ENCODE data around the gene ABHD4. TPM values are rescaled to one million over a fixed set of nuclear protein-coding genes. Genes with fewer than 3 reads are reported as not detected.

Gene ABHD4
- total RNA-seq, result 10 to 100 TPM; 12.7 to 38.1 (median 18.5) TPM
- long read RNA-seq, partial matches to known transcripts, result 4 of 6 reads
- long read RNA-seq, other reads (novel, unspliced or antisense), result 0 of 6 reads

- H3K36me3 ChIP-seq, result peaks cover 0 to 19% (median 8%) of the 10 kb centered on the region in 4 donors
- TF ChIP-seq, protein P1, sequence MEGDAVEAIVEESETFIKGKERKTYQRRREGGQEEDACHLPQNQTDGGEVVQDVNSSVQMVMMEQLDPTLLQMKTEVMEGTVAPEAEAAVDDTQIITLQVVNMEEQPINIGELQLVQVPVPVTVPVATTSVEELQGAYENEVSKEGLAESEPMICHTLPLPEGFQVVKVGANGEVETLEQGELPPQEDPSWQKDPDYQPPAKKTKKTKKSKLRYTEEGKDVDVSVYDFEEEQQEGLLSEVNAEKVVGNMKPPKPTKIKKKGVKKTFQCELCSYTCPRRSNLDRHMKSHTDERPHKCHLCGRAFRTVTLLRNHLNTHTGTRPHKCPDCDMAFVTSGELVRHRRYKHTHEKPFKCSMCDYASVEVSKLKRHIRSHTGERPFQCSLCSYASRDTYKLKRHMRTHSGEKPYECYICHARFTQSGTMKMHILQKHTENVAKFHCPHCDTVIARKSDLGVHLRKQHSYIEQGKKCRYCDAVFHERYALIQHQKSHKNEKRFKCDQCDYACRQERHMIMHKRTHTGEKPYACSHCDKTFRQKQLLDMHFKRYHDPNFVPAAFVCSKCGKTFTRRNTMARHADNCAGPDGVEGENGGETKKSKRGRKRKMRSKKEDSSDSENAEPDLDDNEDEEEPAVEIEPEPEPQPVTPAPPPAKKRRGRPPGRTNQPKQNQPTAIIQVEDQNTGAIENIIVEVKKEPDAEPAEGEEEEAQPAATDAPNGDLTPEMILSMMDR (IDR thresholded peaks at IDR 0.05), result no peak
- peak; percentile 68 for TF ChIP-seq POLR2A (IDR thresholded peaks at IDR 0.05)
- intact Hi-C loops (cut with DNase I), result no loop called here
- H3K9me3 ChIP-seq, result no peaks in the 10 kb centered on the region
- H3K4me3 ChIP-seq, result peak within 1 kb of the TSS; percentile 73 to 96 (median 85)
- DNase-seq (peak; percentile 88 to 92 (median 90)), ATAC-seq (peak; percentile 97 to 98 (median 98))
- 0% methylated on average over 12 of the region's 49 CpGs for WGBS (ENCODE audit: insufficient coverage, low coverage, low lambda C conversion rate, missing lambda C conversion rate)
- H3K4me1 ChIP-seq, result peaks cover 0 to 20% (median 4%) of the 10 kb centered on the region in 4 donors
- no peaks in the 10 kb centered on the region for H3K27me3 ChIP-seq
- H3K27ac ChIP-seq, result peak within 1 kb of the TSS; percentile 86 to 94 (median 92)
These were observed at the start of gene ABHD4 for GRCh38 chr14:22598099-22598895. ABHD4 (plus strand) TSS chr14:22598300; CDS start chr14:22598307, 7 bp downstream.

GRCh38 chr14:22549324-22549962 is 48.7 kb upstream of the ABHD4 start:
- ATAC-seq, result no peak
- H3K4me3 ChIP-seq, result no peak overlapping the region
- WGBS (ENCODE audit: insufficient coverage, low coverage, low lambda C conversion rate, missing lambda C conversion rate), result 85% methylated on average over 4 of the region's 6 CpGs
- H3K4me1 ChIP-seq, result no peaks in the 10 kb centered on the region
- H3K9me3 ChIP-seq, result no peaks in the 10 kb centered on the region
- no peaks in the 10 kb centered on the region for H3K27me3 ChIP-seq
- H3K36me3 ChIP-seq, result no peaks in the 10 kb centered on the region
- TF ChIP-seq POLR2A (IDR thresholded peaks at IDR 0.05), result no peak
- TF ChIP-seq, protein P1 (IDR thresholded peaks at IDR 0.05), result no peak
- DNase-seq, result no peak
- intact Hi-C loops (cut with DNase I), result no loop called here
- H3K27ac ChIP-seq, result no peak overlapping the region

GRCh38 chr14:22549981-22550673 is 48.0 kb upstream of the ABHD4 start:
- H3K36me3 ChIP-seq, result no peaks in the 10 kb centered on the region
- no peak overlapping the region for H3K27ac ChIP-seq
- intact Hi-C loops (cut with DNase I), result loop anchor here (10.0 kb wide), 2 partner anchors 105 to 155 kb away; no protein-coding TSS in a partner anchor
- WGBS (ENCODE audit: insufficient coverage, low coverage, low lambda C conversion rate, missing lambda C conversion rate), result 43% methylated on average over 5 of the region's 11 CpGs
- no peaks in the 10 kb centered on the region for H3K9me3 ChIP-seq
- no peaks in the 10 kb centered on the region for H3K27me3 ChIP-seq
- H3K4me3 ChIP-seq, result no peak overlapping the region
- TF ChIP-seq POLR2A (IDR thresholded peaks at IDR 0.05), result no peak
- TF ChIP-seq, protein P1 (IDR thresholded peaks at IDR 0.05), result no peak
- DNase-seq, result no peak
- H3K4me1 ChIP-seq, result no peaks in the 10 kb centered on the region
- ATAC-seq, result no peak

GRCh38 chr14:22551605-22551997 is 46.5 kb upstream of the ABHD4 start:
- ATAC-seq (no peak), DNase-seq (no peak)
- Histone ChIP-seq H3K4me1 (peaks cover 0 to 3% (median 0%) of the 10 kb centered on the region in 4 donors), H3K27ac (no peak overlapping the region), H3K9me3 (no peaks in the 10 kb centered on the region), H3K27me3 (no peaks in the 10 kb centered on the region), H3K4me3 (no peak overlapping the region), H3K36me3 (no peaks in the 10 kb centered on the region)
- no peak for TF ChIP-seq POLR2A (IDR thresholded peaks at IDR 0.05)
- intact Hi-C loops (cut with DNase I), result loop anchor here (10.0 kb wide), 2 partner anchors 103 to 157 kb away; no protein-coding TSS in a partner anchor
- WGBS (ENCODE audit: insufficient coverage, low coverage, low lambda C conversion rate, missing lambda C conversion rate), result 45% methylated on average over 4 of the region's 5 CpGs
